CD14-positive monocyte (primary cell): Measurements from ENCODE around the gene PDE4C. TPM values are rescaled to one million over a fixed set of nuclear protein-coding genes. Genes with fewer than 3 reads are reported as not detected.
A peak's percentile ranks its signal among the peaks of the same experiment; 100 is the strongest.
"Not testable (repeated sequence)": the region's sequence is repeated elsewhere in the genome, so short reads cannot be mapped to it uniquely, and the experiment has no call there.

Source experiments
- DNase-seq, 3 donors: peaks; one replicate each; pipeline ENCODE4 v3.0.0-alpha.2; 2011 to 2022
- H2AFZ ChIP-seq: 2 replicates; pipeline ENCODE4 v1.6.0; 2012; ENCODE audit warnings: mild to moderate bottlenecking, low read depth, low read length, inconsistent platforms; ENCODE audit not compliant: insufficient read depth, poor library complexity, severe bottlenecking
- H3K27ac ChIP-seq, 2 donors: 1 replicate in 1 of 2; 2 replicates in 1 of 2; pipeline ENCODE4 v1.5.1; 2012 to 2013; ENCODE audit warnings: low read length in 2 of 2, control low read depth in 1 of 2, inconsistent platforms in 1 of 2, low read depth in 1 of 2, mild to moderate bottlenecking in 1 of 2
- H3K27me3 ChIP-seq, 2 donors: one replicate each; pipeline versions ENCODE4 v1.6.0 to v1.6.1; 2011 to 2013; ENCODE audit warnings: low read length in 2 of 2; ENCODE audit not compliant: control insufficient read depth in 2 of 2, insufficient read depth in 2 of 2
- H3K36me3 ChIP-seq, 2 donors: replicated peaks in 1 of 2; 1 replicate in 1 of 2; 2 replicates in 1 of 2; pipeline versions ENCODE4 v1.5.1 to v1.6.1; 2012 to 2013; ENCODE audit warnings: low read length in 2 of 2, control low read depth in 1 of 2, inconsistent platforms in 1 of 2, mild to moderate bottlenecking in 1 of 2; ENCODE audit not compliant: insufficient read depth in 2 of 2, control insufficient read depth in 1 of 2
- H3K4me1 ChIP-seq, 2 donors: 1 replicate in 1 of 2; 2 replicates in 1 of 2; pipeline versions ENCODE4 v1.5.1 to v1.6.1; 2012 to 2013; ENCODE audit warnings: low read length in 2 of 2, control low read depth in 1 of 2, inconsistent platforms in 1 of 2, mild to moderate bottlenecking in 1 of 2, moderate library complexity in 1 of 2; ENCODE audit not compliant: insufficient read depth in 2 of 2, control insufficient read depth in 1 of 2
- H3K4me2 ChIP-seq: replicated peaks from 2 replicates; pipeline ENCODE3; 2012; ENCODE audit warnings: low read length, moderate library complexity, mild to moderate bottlenecking; ENCODE audit not compliant: poor library complexity, severe bottlenecking; ENCODE audit errors: extremely low read depth
- H3K4me3 ChIP-seq, 3 experiments: fragments of 200-600 bp in 1 of 3; sonication (generic) in 1 of 3; replicated peaks in 1 of 3; 1 replicate in 2 of 3; 2 replicates in 1 of 3; pipeline ENCODE4 v1.5.1; 2011 to 2013; ENCODE audit warnings: low read length in 3 of 3, mild to moderate bottlenecking in 3 of 3, control low read depth in 2 of 3, low read depth in 2 of 3, inconsistent platforms in 1 of 3, moderate library complexity in 1 of 3
- H3K79me2 ChIP-seq: 2 replicates; pipeline ENCODE4 v1.6.0; 2012; ENCODE audit warnings: mild to moderate bottlenecking, control low read depth, inconsistent platforms, low read length, moderate library complexity; ENCODE audit not compliant: insufficient read depth
- H3K9ac ChIP-seq: 2 replicates; pipeline ENCODE4 v1.6.0; 2017; ENCODE audit warnings: low read length, mild to moderate bottlenecking; ENCODE audit not compliant: insufficient read depth, poor library complexity, severe bottlenecking
- H3K9me3 ChIP-seq, 2 donors: replicated peaks in 1 of 2; 1 replicate in 1 of 2; 2 replicates in 1 of 2; pipeline versions ENCODE4 v1.5.1 to v1.6.1; 2012 to 2013; ENCODE audit warnings: low read length in 2 of 2, control low read depth in 1 of 2; ENCODE audit not compliant: control insufficient read depth in 1 of 2, insufficient read depth in 1 of 2
- H4K20me1 ChIP-seq: 2 replicates; pipeline ENCODE4 v1.6.0; 2012; ENCODE audit warnings: mild to moderate bottlenecking, low read length, control low read depth, moderate library complexity; ENCODE audit not compliant: insufficient read depth
- H3K27ac Mint-ChIP-seq, 7 donors: one replicate each; pipeline ENCODE4 v1.8.0; 2020; ENCODE audit warnings: mild to moderate bottlenecking in 7 of 7, mixed read lengths in 7 of 7, moderate library complexity in 6 of 7, inconsistent platforms in 2 of 7
- H3K27me3 Mint-ChIP-seq, 3 donors: one replicate each; pipeline ENCODE4 v1.8.0; 2021 to 2022; ENCODE audit warnings: low read depth in 3 of 3, mild to moderate bottlenecking in 3 of 3, mixed read lengths in 3 of 3, moderate library complexity in 3 of 3, inconsistent platforms in 1 of 3
- H3K36me3 Mint-ChIP-seq, 2 donors: one replicate each; pipeline ENCODE4 v1.8.0; 2020; ENCODE audit warnings: mixed read lengths in 2 of 2, inconsistent platforms in 1 of 2, mild to moderate bottlenecking in 1 of 2
- H3K4me1 Mint-ChIP-seq: one replicate; pipeline ENCODE4 v1.8.0; 2020; ENCODE audit warnings: mild to moderate bottlenecking, mixed read lengths
- H3K4me3 Mint-ChIP-seq, 2 donors: one replicate each; pipeline ENCODE4 v1.8.0; 2020; ENCODE audit warnings: mild to moderate bottlenecking in 2 of 2, mixed read lengths in 2 of 2, moderate library complexity in 1 of 2
- H3K9me3 Mint-ChIP-seq, 7 donors: one replicate each; pipeline ENCODE4 v1.8.0; 2020 to 2022; ENCODE audit warnings: mixed read lengths in 7 of 7, mild to moderate bottlenecking in 6 of 7, moderate library complexity in 6 of 7, inconsistent platforms in 2 of 7
- CTCF ChIP-seq: fragments of 200-600 bp; IDR thresholded peaks from one replicate; pipeline ENCODE4 v1.8.0; 2022; ENCODE audit warnings: antibody characterized with exemption, mild to moderate bottlenecking
- WGBS: methylation state at CpG from one replicate; pipeline ENCODE4 v1.1.5; 2013; ENCODE audit warnings: missing lambda C conversion rate; ENCODE audit not compliant: insufficient coverage; 5-methylcytosine and 5-hydroxymethylcytosine counted together
- intact Hi-C, 2 donors: fragments of 100-400 bp; cut with micrococcal nuclease; formaldehyde crosslinking; loops; one replicate each; pipeline versions ENCODE4 v1.15.0 to v1.15.1; 2023
- polyA plus RNA-seq, 3 donors: library from polyadenylated mRNA; depleted of rRNA in 1 of 3; unstranded in 2 of 3; stranded (reverse) in 1 of 3; fragments of 300-500 nt in 2 of 3; fragments of >200 nt in 1 of 3; fragmentation: Illumina TruSeq in 2 of 3; gene quantifications; 1 replicate in 2 of 3; 2 replicates in 1 of 3; pipeline ENCODE4 v1.2.3, GENCODE V29; 2012 to 2021

The PDE4C gene
- polyA plus RNA-seq, 3 donors: not detected

GRCh38 chr19:18211683-18212082 lies 14.6 kb downstream of the PDE4C start:
- no peak for DNase-seq
- WGBS: 73% methylated on average over 14 of the region's 14 CpGs
- Histone ChIP-seq H3K27me3 (peaks cover 0 to 3% of the 10 kb centered on the region in 2 donors), H3K9ac (no peak overlapping the region), H2AFZ (no peak overlapping the region), H3K27ac (no peak overlapping the region), H3K36me3 (no peaks in the 10 kb centered on the region), H3K79me2 (no peaks in the 10 kb centered on the region), H3K4me2 (no peak overlapping the region), H3K9me3 (no peaks in the 10 kb centered on the region), H4K20me1 (no peaks in the 10 kb centered on the region), H3K4me1 (no peaks in the 10 kb centered on the region), H3K4me3 (no peak overlapping the region)
- no peak overlapping the region for H3K4me3 Mint-ChIP-seq
- H3K36me3 Mint-ChIP-seq: no peaks in the 10 kb centered on the region
- peaks cover 4% of the 10 kb centered on the region for H3K4me1 Mint-ChIP-seq
- TF ChIP-seq CTCF: no peak
- H3K27ac Mint-ChIP-seq: no peak overlapping the region
- H3K27me3 Mint-ChIP-seq: peaks cover 27 to 42% (median 31%) of the 10 kb centered on the region in 3 donors
- H3K9me3 Mint-ChIP-seq: peaks cover 0 to 3% (median 0%) of the 10 kb centered on the region in 7 donors
- intact Hi-C loops: no loop called here

DNA sequence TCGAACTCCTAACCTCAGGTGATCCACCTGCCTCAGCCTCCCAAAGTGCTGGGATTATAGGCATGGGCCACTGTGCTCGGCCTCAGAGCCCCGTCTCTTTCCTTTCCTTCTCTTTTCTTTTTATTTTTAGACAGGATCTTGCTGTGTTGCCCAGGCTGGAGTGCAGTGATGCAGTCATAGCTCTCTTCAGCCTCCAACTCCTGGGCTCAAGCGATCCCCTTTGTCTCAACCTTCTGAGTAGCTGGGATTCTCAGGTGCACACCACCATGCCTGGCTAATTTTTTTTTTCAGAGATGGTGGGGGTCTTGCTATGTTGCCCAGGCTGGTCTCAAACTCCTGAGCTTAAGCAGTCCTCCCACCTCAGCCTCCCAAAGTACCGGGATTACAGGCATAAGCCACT lies 16.3 kb downstream of the PDE4C start:
- H3K4me2 ChIP-seq, H3K4me1 Mint-ChIP-seq, H3K4me3 ChIP-seq, H4K20me1 ChIP-seq, DNase-seq, H3K36me3 ChIP-seq, H3K27me3 ChIP-seq, H2AFZ ChIP-seq, H3K27ac Mint-ChIP-seq, H3K36me3 Mint-ChIP-seq, H3K79me2 ChIP-seq, H3K9ac ChIP-seq, H3K4me1 ChIP-seq, H3K9me3 Mint-ChIP-seq, H3K27ac ChIP-seq, H3K9me3 ChIP-seq: not testable (repeated sequence)
- Mint-ChIP-seq H3K27me3 (peaks cover 26 to 38% (median 36%) of the 10 kb centered on the region in 3 donors), H3K4me3 (peak overlapping the region in 1 of 2 donors; percentile 46)
- no CpG with 5 or more reads among the region's 5 CpGs for WGBS
- intact Hi-C loops: loop anchor here (5.0 to 10.0 kb wide), 3 partner anchors 55 to 205 kb away; partner anchors contain the start of genes PIK3R2 (in 1 of the 2) and SSBP4 (in 1 of the 2)
